ENCODE results near the gene TP53RK.

TP53RK gene

DNA sequence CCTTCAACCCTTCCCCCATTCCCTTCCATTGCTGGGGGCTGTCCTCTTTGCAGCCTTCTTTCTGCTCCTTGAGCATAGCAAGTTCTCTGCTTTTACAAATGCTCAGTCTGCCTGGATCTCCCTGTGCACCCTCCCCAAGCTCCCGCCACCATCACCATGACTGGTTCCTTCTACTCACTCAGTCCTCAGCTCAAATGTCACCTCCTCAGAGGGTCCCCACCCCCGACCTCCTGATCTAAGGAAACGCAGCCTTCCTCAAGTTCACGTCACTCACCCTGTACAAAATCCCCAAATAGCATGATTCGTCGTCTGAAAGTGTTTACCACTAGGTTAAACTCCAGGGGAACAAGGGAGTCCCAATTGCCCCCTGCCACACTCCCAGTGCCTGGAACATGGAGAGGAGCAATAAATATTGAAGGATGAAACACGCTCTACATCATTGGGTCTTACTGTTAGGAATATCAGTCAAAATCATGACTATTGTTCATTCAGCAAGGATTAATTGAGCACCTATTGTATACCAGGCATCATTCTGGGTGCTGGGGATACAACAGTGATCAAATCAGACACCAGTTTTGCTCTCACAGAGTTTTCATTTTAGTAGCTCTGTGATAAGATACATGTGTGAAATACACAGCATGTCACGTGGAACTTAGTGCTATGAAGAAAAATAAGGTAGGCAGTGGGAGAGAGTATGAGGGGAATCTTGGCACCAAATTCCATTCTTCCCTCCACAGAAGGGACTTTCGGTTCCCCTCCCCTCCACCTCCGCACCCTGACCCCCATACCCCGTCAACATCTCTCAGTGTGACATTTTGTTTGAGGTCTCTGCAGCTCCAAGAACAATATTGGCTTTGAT is 15.6 kb downstream of the TP53RK start:
- no peak overlapping the region for H3K27ac ChIP-seq
- no peaks in the 10 kb centered on the region for H3K36me3 ChIP-seq (replicated peaks)
- DNase-seq: no peak
- TF ChIP-seq, protein P1, sequence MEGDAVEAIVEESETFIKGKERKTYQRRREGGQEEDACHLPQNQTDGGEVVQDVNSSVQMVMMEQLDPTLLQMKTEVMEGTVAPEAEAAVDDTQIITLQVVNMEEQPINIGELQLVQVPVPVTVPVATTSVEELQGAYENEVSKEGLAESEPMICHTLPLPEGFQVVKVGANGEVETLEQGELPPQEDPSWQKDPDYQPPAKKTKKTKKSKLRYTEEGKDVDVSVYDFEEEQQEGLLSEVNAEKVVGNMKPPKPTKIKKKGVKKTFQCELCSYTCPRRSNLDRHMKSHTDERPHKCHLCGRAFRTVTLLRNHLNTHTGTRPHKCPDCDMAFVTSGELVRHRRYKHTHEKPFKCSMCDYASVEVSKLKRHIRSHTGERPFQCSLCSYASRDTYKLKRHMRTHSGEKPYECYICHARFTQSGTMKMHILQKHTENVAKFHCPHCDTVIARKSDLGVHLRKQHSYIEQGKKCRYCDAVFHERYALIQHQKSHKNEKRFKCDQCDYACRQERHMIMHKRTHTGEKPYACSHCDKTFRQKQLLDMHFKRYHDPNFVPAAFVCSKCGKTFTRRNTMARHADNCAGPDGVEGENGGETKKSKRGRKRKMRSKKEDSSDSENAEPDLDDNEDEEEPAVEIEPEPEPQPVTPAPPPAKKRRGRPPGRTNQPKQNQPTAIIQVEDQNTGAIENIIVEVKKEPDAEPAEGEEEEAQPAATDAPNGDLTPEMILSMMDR (IDR thresholded peaks at IDR 0.05; ENCODE audit: low read depth, low read length, missing control alignments): no peak
- no peak overlapping the region for H3K4me3 ChIP-seq (ENCODE audit: low read depth, low read length)
- H3K27me3 ChIP-seq (replicated peaks): no peaks in the 10 kb centered on the region
- in situ Hi-C loops (cut with HindIII; ENCODE audit: low pct_ligation_motif_present, low sequenced_read_pairs): no loop called here

DNA sequence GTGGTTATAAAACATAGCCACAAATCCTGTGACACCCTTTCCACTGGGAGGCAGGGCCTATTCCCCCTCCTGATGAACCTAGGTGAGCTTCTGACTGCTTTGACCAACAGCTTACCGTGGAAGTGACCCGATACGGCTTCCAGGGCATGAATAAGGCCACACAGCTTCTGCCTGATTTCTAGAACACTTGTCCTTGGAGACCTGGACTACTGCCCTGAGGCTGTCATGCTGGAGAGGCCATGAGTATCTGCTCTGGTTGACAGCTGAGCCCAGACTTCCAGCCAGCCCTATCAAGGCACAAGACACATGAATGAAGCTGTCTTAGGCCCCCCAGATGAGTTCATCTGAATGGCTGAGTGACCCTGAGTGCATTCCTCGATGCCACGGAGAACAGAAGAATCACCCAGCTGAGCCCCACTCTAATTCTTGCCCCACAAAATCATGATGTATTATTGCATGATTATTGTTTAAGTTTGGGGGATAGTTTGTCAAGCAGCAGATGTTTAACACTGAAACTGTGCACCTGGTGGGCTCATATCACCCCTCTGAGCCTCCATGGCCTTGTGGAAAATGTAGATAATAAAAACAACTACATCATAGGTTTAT is 16.6 kb downstream of the TP53RK start:
- no peak for DNase-seq
- no peak overlapping the region for H3K4me3 ChIP-seq (ENCODE audit: low read depth, low read length)

DNA sequence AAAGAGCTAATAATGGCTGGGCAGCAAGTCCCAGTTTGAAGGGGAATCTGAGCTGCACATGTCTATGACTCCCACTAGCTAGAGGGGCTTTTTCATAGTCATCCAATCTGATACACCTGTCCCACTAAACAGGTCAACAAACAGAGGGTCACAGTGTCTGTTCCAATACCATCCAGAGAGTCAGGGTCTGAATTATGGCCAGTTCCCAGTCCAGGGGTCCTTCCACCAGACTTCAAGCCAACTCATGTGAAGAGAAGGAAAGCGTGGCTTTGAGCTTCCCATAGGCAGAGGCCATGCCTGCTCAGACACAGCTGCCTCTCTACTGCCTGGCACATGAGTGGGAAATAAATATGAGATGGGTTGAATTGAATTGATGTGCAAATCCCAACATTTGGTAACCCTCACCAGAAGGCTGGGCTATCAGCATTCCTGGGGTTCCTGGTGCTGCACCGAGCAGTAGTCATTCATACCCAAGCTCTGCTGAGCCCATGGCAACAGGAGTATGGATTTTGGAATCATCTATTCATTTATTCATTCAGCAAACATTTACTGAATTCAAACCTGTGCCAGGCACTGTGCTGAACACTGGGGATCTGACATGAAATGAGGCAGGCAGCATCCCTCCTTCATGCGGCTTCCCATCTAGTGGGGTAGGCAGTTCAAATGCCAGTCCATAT is 17.2 kb downstream of the TP53RK start:
- H3K4me3 ChIP-seq (ENCODE audit: low read depth, low read length): no peak overlapping the region
- DNase-seq: no peak
- no peak overlapping the region for H3K27ac ChIP-seq
- TF ChIP-seq, protein P1 (IDR thresholded peaks at IDR 0.05; ENCODE audit: low read depth, low read length, missing control alignments): no peak
- H3K27me3 ChIP-seq (replicated peaks): no peaks in the 10 kb centered on the region
- no peaks in the 10 kb centered on the region for H3K36me3 ChIP-seq (replicated peaks)
- in situ Hi-C loops (cut with HindIII; ENCODE audit: low pct_ligation_motif_present, low sequenced_read_pairs): no loop called here

More for the DNA sequence above, 16.6 kb downstream of the TP53RK start:
- TF ChIP-seq, protein P1 (IDR thresholded peaks at IDR 0.05; ENCODE audit: low read depth, low read length, missing control alignments): no peak
- Histone ChIP-seq H3K36me3 (replicated peaks) (no peaks in the 10 kb centered on the region), H3K27ac (no peak overlapping the region), H3K27me3 (replicated peaks) (no peaks in the 10 kb centered on the region)
- in situ Hi-C loops (cut with HindIII; ENCODE audit: low pct_ligation_motif_present, low sequenced_read_pairs): no loop called here

DNA sequence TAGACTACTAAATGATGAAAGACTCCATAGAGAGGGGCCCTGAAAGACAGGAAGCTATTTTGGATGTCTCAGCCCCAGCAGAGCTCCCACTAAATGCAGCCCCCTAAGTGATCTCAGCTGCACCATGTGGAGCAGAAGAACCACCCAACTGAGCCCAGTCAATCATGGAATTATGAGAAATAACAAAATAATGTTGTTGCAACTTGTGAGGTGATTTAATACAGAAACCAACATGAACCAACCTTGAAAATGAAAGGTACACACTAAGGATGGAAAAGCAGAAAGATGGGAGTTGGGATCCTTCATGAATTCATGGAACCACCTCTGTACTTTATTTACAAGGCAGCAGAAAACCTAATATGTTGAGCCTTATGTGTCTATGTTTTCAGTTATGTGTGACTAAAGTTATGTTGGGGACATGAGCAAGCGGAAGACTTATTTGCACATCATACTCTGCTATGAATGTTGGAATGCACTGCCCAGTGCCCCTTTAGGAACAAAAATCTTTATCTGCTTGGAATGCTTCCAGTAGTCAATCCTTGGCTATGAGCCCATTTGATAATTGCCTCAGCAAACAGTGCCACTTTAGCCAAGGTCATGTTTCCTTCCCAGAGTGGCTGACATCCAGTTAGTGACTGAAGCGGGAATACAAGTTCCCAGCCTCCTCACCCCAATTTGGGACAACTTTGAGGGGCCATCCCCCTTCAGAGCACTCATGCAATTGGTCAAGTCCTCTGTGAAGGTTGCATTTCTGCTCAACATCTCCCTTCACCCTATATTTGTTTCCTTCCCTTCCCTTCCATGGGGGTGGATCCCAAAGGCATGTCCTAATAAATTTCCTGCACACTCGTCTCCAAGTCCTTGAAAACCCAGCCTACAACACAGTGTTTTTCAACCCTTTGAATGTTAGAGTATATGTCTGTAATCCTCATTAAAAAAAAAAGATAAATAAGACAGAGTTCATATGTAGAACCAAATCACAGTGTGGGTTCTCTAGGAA is 18.4 kb downstream of the TP53RK start:
- Histone ChIP-seq H3K36me3 (replicated peaks) (no peaks in the 10 kb centered on the region), H3K4me3 (ENCODE audit: low read depth, low read length) (no peak overlapping the region), H3K27ac (no peak overlapping the region), H3K27me3 (replicated peaks) (no peaks in the 10 kb centered on the region)
- TF ChIP-seq, protein P1 (IDR thresholded peaks at IDR 0.05; ENCODE audit: low read depth, low read length, missing control alignments): no peak
- in situ Hi-C loops (cut with HindIII; ENCODE audit: low pct_ligation_motif_present, low sequenced_read_pairs): no loop called here
- no peak for DNase-seq

DNA sequence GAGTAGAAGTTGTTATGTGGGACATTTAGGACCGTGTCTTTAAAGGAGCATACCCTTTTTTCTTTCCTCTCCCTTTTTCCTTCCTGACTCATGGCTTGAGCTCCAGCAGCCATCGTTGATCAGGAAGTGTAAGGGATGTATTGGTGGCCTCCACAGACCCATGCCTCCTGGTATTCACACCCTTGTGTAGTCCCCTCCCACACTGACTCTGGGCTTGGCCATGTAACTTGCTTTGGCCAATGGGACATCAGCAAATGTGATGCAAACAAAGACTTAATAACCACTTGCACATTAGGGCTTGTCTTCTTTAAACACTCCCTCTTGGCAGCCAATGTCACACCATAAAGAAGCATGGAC is 19.0 kb downstream of the TP53RK start:
- Histone ChIP-seq H3K27ac (no peak overlapping the region), H3K4me3 (ENCODE audit: low read depth, low read length) (no peak overlapping the region), H3K27me3 (replicated peaks) (no peaks in the 10 kb centered on the region), H3K36me3 (replicated peaks) (no peaks in the 10 kb centered on the region)
- TF ChIP-seq, protein P1 (IDR thresholded peaks at IDR 0.05; ENCODE audit: low read depth, low read length, missing control alignments): no peak
- in situ Hi-C loops (cut with HindIII; ENCODE audit: low pct_ligation_motif_present, low sequenced_read_pairs): no loop called here
- DNase-seq: no peak
